CD4-positive, alpha-beta T cell (primary cell): ENCODE measurements around the gene HMGCLL1. TPM values are rescaled to one million over a fixed set of nuclear protein-coding genes. Genes with fewer than 3 reads are reported as not detected.

Source experiments
- ATAC-seq: fragments of 200-7000 bp; cut with Tn5 transposase; one replicate; pipeline ENCODE4 v1.10.0; 2022; ENCODE audit warnings: mild to moderate bottlenecking; ENCODE audit not compliant: poor library complexity
- CTCF ChIA-PET: fragments of 350-600 bp; sonication (Branson Sonifier 250); formaldehyde crosslinking; loops from one replicate; lab custom pipeline; 2021; ENCODE audit warnings: antibody characterized with exemption, inconsistent platforms; lab: Charles Lee
- POLR2A ChIA-PET: fragments of 350-600 bp; sonication (Branson Sonifier 250); formaldehyde crosslinking; loops from one replicate; lab custom pipeline; 2021; ENCODE audit warnings: antibody characterized with exemption, inconsistent platforms; lab: Charles Lee
- DNase-seq, 14 experiments: peaks; one replicate each; pipeline ENCODE4 v3.0.0-alpha.2; 2013 to 2020; ENCODE audit warnings: mixed read lengths in 2 of 14
- H3K27ac ChIP-seq, 2 donors: one replicate each; pipeline versions ENCODE4 v1.5.1 to v1.7.0; 2013; ENCODE audit warnings: low read length in 2 of 2, low read depth in 1 of 2, mild to moderate bottlenecking in 1 of 2
- H3K27me3 ChIP-seq, 2 experiments: 1 replicate in 1 of 2; 2 replicates in 1 of 2; pipeline versions ENCODE4 v1.6.1 to v1.7.0; 2013; ENCODE audit warnings: low read length in 2 of 2, control low read depth in 1 of 2, mild to moderate bottlenecking in 1 of 2, moderate library complexity in 1 of 2; ENCODE audit not compliant: insufficient read depth in 2 of 2, control insufficient read depth in 1 of 2
- H3K36me3 ChIP-seq: one replicate; pipeline ENCODE4 v1.6.1; 2013; ENCODE audit warnings: low read length, control low read depth; ENCODE audit not compliant: insufficient read depth
- H3K4me1 ChIP-seq: one replicate; pipeline ENCODE4 v1.6.1; 2013; ENCODE audit warnings: low read length, control low read depth; ENCODE audit not compliant: insufficient read depth
- H3K4me3 ChIP-seq: one replicate; pipeline ENCODE4 v1.5.1; 2013; ENCODE audit warnings: mild to moderate bottlenecking, low read length, moderate library complexity
- H3K9me3 ChIP-seq, 2 experiments: 1 replicate in 1 of 2; 2 replicates in 1 of 2; pipeline versions ENCODE4 v1.6.1 to v1.7.0; 2013; ENCODE audit warnings: low read length in 2 of 2, mild to moderate bottlenecking in 2 of 2, control low read depth in 1 of 2, moderate library complexity in 1 of 2; ENCODE audit not compliant: control insufficient read depth in 1 of 2, insufficient read depth in 1 of 2
- H3K27ac Mint-ChIP-seq: one replicate; pipeline ENCODE4 v1.8.0; 2020; ENCODE audit warnings: mixed read lengths
- H3K27me3 Mint-ChIP-seq: one replicate; pipeline ENCODE4 v1.8.0; 2021; ENCODE audit warnings: mixed read lengths
- H3K36me3 Mint-ChIP-seq: one replicate; pipeline ENCODE4 v1.8.0; 2021; ENCODE audit warnings: low read depth, mixed read lengths
- H3K4me1 Mint-ChIP-seq: one replicate; pipeline ENCODE4 v1.8.0; 2021; ENCODE audit warnings: low read depth, mixed read lengths
- H3K4me3 Mint-ChIP-seq: one replicate; pipeline ENCODE4 v1.8.0; 2020; ENCODE audit warnings: mild to moderate bottlenecking, mixed read lengths
- H3K9me3 Mint-ChIP-seq: one replicate; pipeline ENCODE4 v1.8.0; 2020; ENCODE audit warnings: mixed read lengths
- intact Hi-C, 2 experiments: fragments of 100-400 bp; cut with DNase I in 1 of 2; cut with micrococcal nuclease in 1 of 2; formaldehyde crosslinking; loops; one replicate each; pipeline versions ENCODE4 v1.15.1 to v1.9.0; 2023 to 2025; cut with DNase I, micrococcal nuclease
- total RNA-seq, 174 experiments: library from RNA in 2 of 174; stranded (reverse) in 2 of 174; gene quantifications; one replicate each; pipeline ENCODE4 v1.2.3 and lab custom pipeline; 2021 to 2026
- TF ChIP-seq, protein P1 (sequence below): fragments of 200-600 bp; IDR thresholded peaks from one replicate; pipeline ENCODE4 v1.8.0; 2022; ENCODE audit warnings: antibody characterized with exemption, mild to moderate bottlenecking

HMGCLL1 gene
- total RNA-seq, 2 experiments from 2014 or later = not detected

DNA sequence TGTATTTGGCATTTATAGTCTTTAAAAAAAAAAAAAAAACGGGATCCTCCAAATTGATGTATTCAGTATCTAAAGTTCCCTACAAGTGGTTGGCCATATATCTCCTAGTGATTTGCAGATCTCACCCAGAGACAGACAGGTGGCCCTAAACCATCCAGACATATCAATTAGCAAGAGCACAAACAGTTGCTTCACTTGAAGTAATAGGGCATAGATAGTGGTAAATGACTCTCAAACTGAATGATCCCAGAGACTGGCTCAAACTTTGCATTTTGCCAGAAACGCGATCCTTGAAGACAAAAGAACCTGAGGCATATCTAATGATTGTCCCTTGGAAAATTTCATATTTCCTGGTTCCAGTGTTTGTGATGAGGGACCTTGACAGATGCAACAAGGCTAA lies 54.6 kb downstream of the HMGCLL1 start:
- H3K4me1 ChIP-seq = no peaks in the 10 kb centered on the region
- H3K36me3 Mint-ChIP-seq = no peaks in the 10 kb centered on the region
- ChIA-PET POLR2A (no interaction called here), CTCF (no interaction called here)
- no peak overlapping the region for H3K4me3 Mint-ChIP-seq
- H3K27me3 Mint-ChIP-seq = no peaks in the 10 kb centered on the region
- H3K4me1 Mint-ChIP-seq = no peaks in the 10 kb centered on the region
- H3K27ac ChIP-seq = no peak overlapping the region
- DNase-seq = no peak
- no peak for ATAC-seq
- H3K27me3 ChIP-seq = no peaks in the 10 kb centered on the region
- intact Hi-C loops = no loop called here
- H3K9me3 Mint-ChIP-seq = peaks cover 2% of the 10 kb centered on the region
- no peak overlapping the region for H3K27ac Mint-ChIP-seq
- H3K9me3 ChIP-seq = no peaks in the 10 kb centered on the region
- no peaks in the 10 kb centered on the region for H3K36me3 ChIP-seq
- TF ChIP-seq, protein P1, sequence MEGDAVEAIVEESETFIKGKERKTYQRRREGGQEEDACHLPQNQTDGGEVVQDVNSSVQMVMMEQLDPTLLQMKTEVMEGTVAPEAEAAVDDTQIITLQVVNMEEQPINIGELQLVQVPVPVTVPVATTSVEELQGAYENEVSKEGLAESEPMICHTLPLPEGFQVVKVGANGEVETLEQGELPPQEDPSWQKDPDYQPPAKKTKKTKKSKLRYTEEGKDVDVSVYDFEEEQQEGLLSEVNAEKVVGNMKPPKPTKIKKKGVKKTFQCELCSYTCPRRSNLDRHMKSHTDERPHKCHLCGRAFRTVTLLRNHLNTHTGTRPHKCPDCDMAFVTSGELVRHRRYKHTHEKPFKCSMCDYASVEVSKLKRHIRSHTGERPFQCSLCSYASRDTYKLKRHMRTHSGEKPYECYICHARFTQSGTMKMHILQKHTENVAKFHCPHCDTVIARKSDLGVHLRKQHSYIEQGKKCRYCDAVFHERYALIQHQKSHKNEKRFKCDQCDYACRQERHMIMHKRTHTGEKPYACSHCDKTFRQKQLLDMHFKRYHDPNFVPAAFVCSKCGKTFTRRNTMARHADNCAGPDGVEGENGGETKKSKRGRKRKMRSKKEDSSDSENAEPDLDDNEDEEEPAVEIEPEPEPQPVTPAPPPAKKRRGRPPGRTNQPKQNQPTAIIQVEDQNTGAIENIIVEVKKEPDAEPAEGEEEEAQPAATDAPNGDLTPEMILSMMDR = no peak
- H3K4me3 ChIP-seq = no peak overlapping the region

DNA sequence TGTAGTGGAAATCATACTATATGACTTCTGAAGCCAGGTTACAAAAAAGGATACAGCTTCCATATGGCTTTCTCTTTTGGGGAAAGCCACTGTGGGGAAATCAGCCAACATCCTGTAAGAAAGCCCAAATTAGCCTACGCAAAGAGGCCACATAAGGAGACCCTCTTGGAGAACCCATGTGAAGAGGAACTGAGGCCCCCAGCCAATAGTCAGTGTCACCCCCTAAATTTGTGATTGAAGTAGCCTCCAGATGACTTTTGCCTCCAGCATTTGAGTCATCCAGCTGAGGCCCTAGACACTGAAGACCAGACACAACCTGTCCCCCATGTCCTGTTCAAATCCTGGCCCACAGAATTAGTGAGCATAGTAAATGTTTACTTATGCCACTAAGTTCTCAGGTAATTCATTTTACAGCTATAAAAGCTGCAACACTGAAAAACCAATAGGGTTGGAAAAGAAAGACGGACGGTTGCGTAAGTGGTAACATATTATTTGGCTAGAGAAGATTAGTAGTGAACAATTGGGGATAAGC lies 60.4 kb downstream of the HMGCLL1 start:
- POLR2A ChIA-PET = no interaction called here
- ATAC-seq (no peak), DNase-seq (no peak)
- intact Hi-C loops = no loop called here
- Mint-ChIP-seq H3K36me3 (no peaks in the 10 kb centered on the region), H3K4me3 (no peak overlapping the region), H3K27ac (no peak overlapping the region), H3K9me3 (no peaks in the 10 kb centered on the region), H3K27me3 (no peaks in the 10 kb centered on the region), H3K4me1 (no peaks in the 10 kb centered on the region)
- no peaks in the 10 kb centered on the region for H3K36me3 ChIP-seq
- CTCF ChIA-PET = no interaction called here
- H3K4me1 ChIP-seq = no peaks in the 10 kb centered on the region
- no peak overlapping the region for H3K27ac ChIP-seq
- no peak overlapping the region for H3K4me3 ChIP-seq
- no peaks in the 10 kb centered on the region for H3K9me3 ChIP-seq
- TF ChIP-seq, protein P1 = no peak
- no peaks in the 10 kb centered on the region for H3K27me3 ChIP-seq

DNA sequence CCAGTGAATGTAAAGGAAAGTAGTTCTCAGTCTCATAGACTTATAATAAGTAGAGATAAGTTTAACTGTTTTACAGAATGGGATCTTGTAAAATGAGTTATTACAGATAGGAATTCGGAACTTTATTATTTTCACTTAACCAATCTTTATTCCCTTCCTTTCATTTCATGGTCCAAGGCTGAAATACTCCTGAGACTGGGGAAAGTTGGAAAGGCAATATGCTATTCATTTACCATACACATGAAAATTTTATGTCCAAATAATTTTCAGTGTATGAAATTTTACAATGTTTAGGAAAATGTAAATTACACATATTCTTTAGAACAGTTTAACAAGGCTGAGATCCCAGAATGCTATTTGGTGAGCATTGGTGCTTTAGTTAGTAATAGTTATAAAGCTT lies 62.3 kb downstream of the HMGCLL1 start:
- H3K4me3 Mint-ChIP-seq = no peak overlapping the region
- Histone ChIP-seq H3K4me1 (no peaks in the 10 kb centered on the region), H3K36me3 (no peaks in the 10 kb centered on the region), H3K27me3 (no peaks in the 10 kb centered on the region), H3K9me3 (no peaks in the 10 kb centered on the region), H3K27ac (no peak overlapping the region), H3K4me3 (no peak overlapping the region)
- ChIA-PET CTCF (no interaction called here), POLR2A (no interaction called here)
- H3K36me3 Mint-ChIP-seq = no peaks in the 10 kb centered on the region
- intact Hi-C loops = no loop called here
- TF ChIP-seq, protein P1 = no peak
- DNase-seq (no peak), ATAC-seq (no peak)
- no peaks in the 10 kb centered on the region for H3K27me3 Mint-ChIP-seq
- H3K27ac Mint-ChIP-seq = no peak overlapping the region
- peaks cover 2% of the 10 kb centered on the region for H3K9me3 Mint-ChIP-seq
- no peaks in the 10 kb centered on the region for H3K4me1 Mint-ChIP-seq
